ENCODE measurements around the gene DUSP1. TPM values are rescaled to one million over a fixed set of nuclear protein-coding genes. Genes with fewer than 3 reads are reported as not detected.
A peak's percentile ranks its signal among the peaks of the same experiment; 100 is the strongest.

The DUSP1 gene
- total RNA-seq, 5 donors from 2014 or later (not counting 1 experiment from before 2014, with no cell fraction given): 22.6 to 1,564 (median 28.9) TPM

DNA sequence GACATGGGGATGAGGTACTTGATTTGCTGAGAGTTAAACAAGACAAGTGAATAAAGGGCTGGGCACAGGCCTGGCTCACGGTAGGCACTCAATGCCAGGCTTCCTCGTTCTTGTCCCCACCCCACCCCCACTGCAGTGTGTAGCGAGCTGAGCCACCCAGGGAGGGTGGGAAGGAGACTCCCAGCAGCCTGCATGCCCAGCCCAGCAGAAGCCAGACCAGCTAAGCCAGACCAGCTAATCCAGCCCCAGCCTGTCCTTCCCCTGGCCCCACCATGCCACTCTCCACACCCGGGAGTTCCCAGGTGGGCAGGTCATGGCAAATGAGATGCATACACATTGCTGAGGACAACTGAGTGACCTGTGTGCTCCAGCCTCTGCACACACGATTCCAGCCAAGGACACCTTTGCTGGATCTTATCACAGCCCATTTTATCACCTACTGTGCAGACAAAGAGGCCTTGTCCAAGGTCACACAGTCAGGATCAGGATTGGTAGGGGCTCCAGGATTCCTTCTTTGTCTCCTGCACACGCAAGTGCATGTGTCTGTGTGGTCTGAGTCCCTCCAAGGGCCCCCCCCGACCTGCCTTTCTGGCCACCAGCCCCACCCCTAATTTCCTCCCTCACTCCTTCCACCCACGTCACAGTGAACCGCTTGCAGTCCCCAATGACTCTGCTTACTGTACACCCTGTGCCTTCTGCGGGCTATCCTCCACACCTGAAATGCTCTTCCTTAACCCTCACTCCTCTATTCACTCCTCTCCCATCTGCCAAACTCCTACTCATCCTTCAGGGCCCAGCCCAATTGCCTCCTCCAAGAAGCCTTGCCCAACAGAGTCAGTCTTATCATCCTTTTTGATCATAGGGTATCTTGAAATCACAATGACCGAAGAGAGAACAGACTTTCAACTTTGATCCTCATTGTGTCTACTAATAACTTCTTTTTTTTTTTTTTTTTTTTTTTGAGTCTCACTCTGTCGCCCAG, 26.6 kb downstream of the DUSP1 start:
- peaks cover 4 to 14% (median 9%) of the 10 kb centered on the region in 3 donors for H3K4me1 Mint-ChIP-seq
- H3K27me3 ChIP-seq (replicated peaks in 1 of 2; ENCODE audit: control insufficient read depth in 2 of 2, extremely low read depth in 1 of 2, insufficient read depth in 2 of 2, low read length in 1 of 2): peaks cover 0 to 20% of the 10 kb centered on the region in 2 experiments
- ChIA-PET POLR2A (interaction anchor here in 1 of 2 donors (0.7 kb wide), 1 partner anchor 31 kb away, joined by 4 read pairs; no protein-coding TSS in a partner anchor), CTCF (no interaction called here)
- WGBS (ENCODE audit: insufficient coverage): 69% methylated on average over 3 of the region's 12 CpGs
- no peaks in the 10 kb centered on the region for H3K36me3 ChIP-seq (ENCODE audit: control insufficient read depth in 2 of 2, extremely low read depth in 1 of 2, insufficient read depth in 1 of 2, low read length in 1 of 2)
- peak overlapping the region; percentile 2 for H3K27ac ChIP-seq (ENCODE audit: low read length)
- H3K4me3 Mint-ChIP-seq: no peak overlapping the region
- DNase-seq (peak in 5 of 35 experiments; percentile 7 to 25 (median 22)), ATAC-seq (replicated peaks in 1 of 4) (no peak)
- H3K4me3 ChIP-seq (ENCODE audit: control insufficient read depth in 1 of 2, extremely low read depth in 1 of 2, low read length in 1 of 2): no peak overlapping the region
- H3K27ac Mint-ChIP-seq: peak overlapping the region in 1 of 2 donors; percentile 6
- H3K4me1 ChIP-seq (ENCODE audit: control insufficient read depth in 1 of 2, extremely low read depth in 1 of 2, insufficient read depth in 2 of 2, low read length in 2 of 2): peaks cover 0 to 15% of the 10 kb centered on the region in 2 experiments
- H3K9me3 Mint-ChIP-seq: peaks cover 0 to 8% (median 4%) of the 10 kb centered on the region in 3 donors
- H3K27me3 Mint-ChIP-seq: peaks cover 0 to 2% of the 10 kb centered on the region in 2 donors
- no peaks in the 10 kb centered on the region for H3K36me3 Mint-ChIP-seq
- H3K9me3 ChIP-seq: no peaks in the 10 kb centered on the region

DNA sequence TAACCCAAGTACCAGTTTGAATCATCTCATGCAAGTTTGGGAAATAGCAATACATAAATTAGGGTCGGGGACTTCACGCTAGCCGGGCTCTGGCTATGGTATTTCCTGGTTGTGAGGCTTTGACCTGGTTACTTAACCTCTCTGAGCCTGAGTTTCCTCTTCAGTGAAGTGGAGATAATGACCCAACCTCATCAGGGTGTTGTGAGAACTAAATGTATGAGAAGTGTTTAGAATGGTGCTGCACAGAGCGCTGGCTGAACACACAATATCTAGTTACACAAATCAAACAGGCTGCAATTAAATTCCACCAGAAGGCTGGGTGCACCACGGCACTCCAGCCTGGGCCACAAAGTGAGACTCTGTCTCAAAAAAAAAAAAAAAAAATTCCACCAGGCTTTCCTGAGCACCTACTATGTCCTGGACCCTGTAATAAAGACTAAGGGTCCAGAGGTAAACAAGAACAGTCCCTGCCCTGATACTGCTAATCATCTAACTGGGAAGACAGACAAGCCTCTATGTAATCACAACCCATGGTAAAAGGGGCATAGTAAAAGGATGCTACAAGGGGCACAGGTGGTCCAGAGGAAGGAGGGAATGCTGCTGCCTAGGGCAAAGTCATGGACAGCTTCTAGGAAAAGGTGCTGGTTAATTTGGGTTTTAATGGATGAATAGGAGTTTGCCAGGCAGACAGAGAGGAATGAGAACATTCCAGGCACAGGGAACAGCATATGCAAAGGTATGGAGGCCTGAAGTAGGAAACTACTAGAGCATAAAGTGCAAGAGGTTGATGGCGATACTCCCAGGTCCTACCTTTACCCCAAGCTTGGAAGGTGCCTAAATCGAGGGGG, 27.7 kb downstream of the DUSP1 start:
- POLR2A ChIA-PET: no interaction called here
- CTCF ChIA-PET: no interaction called here
- peaks cover 4 to 14% (median 9%) of the 10 kb centered on the region in 3 donors for H3K4me1 Mint-ChIP-seq

DNA sequence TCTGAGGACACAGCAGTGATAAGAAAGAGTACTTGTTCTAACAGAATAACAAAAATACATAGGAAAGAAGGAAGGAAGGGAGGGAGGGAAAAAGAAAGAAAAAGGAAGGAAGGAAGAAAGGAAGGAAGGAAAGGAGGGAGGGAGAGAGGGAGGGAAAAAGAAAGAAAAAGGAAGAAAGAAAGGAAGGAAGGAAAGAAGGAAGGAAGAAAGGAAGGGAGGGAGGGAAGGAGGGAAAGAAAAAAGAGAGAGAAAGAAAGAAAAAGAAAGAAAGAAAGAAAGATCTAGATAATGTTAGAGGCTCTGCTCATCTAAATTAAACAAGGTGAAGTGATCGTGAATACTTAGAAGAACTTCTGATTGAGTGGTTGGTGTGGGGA, 29.8 kb downstream of the DUSP1 start:
- Histone ChIP-seq H3K4me3 (ENCODE audit: control insufficient read depth in 1 of 2, extremely low read depth in 1 of 2, low read length in 1 of 2) (no peak overlapping the region), H3K27me3 (replicated peaks in 1 of 2; ENCODE audit: control insufficient read depth in 2 of 2, extremely low read depth in 1 of 2, insufficient read depth in 2 of 2, low read length in 1 of 2) (peaks cover 0 to 5% of the 10 kb centered on the region in 2 experiments), H3K36me3 (ENCODE audit: control insufficient read depth in 2 of 2, extremely low read depth in 1 of 2, insufficient read depth in 1 of 2, low read length in 1 of 2) (no peaks in the 10 kb centered on the region), H3K4me1 (ENCODE audit: control insufficient read depth in 1 of 2, extremely low read depth in 1 of 2, insufficient read depth in 2 of 2, low read length in 2 of 2) (peaks cover 0 to 15% of the 10 kb centered on the region in 2 experiments), H3K27ac (ENCODE audit: low read length) (no peak overlapping the region), H3K9me3 (no peaks in the 10 kb centered on the region)
- ChIA-PET CTCF (no interaction called here), POLR2A (interaction anchor here in 1 of 2 donors (0.6 kb wide), 2 partner anchors 20 to 524 kb away, joined by 4 to 10 read pairs; no protein-coding TSS in a partner anchor)
- ATAC-seq (replicated peaks in 1 of 4): no peak
- no peaks in the 10 kb centered on the region for H3K9me3 Mint-ChIP-seq
- no peak for DNase-seq
- H3K27me3 Mint-ChIP-seq: no peaks in the 10 kb centered on the region
- peak overlapping the region in 1 of 2 donors; percentile 33 for H3K27ac Mint-ChIP-seq
- 90% methylated on average over 1 of the region's 1 CpG for WGBS (ENCODE audit: insufficient coverage)
- no peak overlapping the region for H3K4me3 Mint-ChIP-seq
- no peaks in the 10 kb centered on the region for H3K36me3 Mint-ChIP-seq
- H3K4me1 Mint-ChIP-seq: peaks cover 4 to 14% (median 9%) of the 10 kb centered on the region in 3 donors

More for the DNA sequence above, 27.7 kb downstream of the DUSP1 start:
- Histone ChIP-seq H3K27me3 (replicated peaks in 1 of 2; ENCODE audit: control insufficient read depth in 2 of 2, extremely low read depth in 1 of 2, insufficient read depth in 2 of 2, low read length in 1 of 2) (peaks cover 0 to 14% of the 10 kb centered on the region in 2 experiments), H3K9me3 (no peaks in the 10 kb centered on the region), H3K4me1 (ENCODE audit: control insufficient read depth in 1 of 2, extremely low read depth in 1 of 2, insufficient read depth in 2 of 2, low read length in 2 of 2) (peaks cover 0 to 15% of the 10 kb centered on the region in 2 experiments), H3K27ac (ENCODE audit: low read length) (no peak overlapping the region), H3K36me3 (ENCODE audit: control insufficient read depth in 2 of 2, extremely low read depth in 1 of 2, insufficient read depth in 1 of 2, low read length in 1 of 2) (no peaks in the 10 kb centered on the region), H3K4me3 (ENCODE audit: control insufficient read depth in 1 of 2, extremely low read depth in 1 of 2, low read length in 1 of 2) (no peak overlapping the region)
- Mint-ChIP-seq H3K36me3 (no peaks in the 10 kb centered on the region), H3K9me3 (peaks cover 0 to 8% (median 4%) of the 10 kb centered on the region in 3 donors), H3K4me3 (no peak overlapping the region), H3K27me3 (peaks cover 0 to 2% of the 10 kb centered on the region in 2 donors), H3K27ac (peak overlapping the region in 1 of 2 donors; percentile 19)
- ATAC-seq (replicated peaks in 1 of 4): no peak
- WGBS (ENCODE audit: insufficient coverage): no CpG with 5 or more reads among the region's 7 CpGs
- DNase-seq: no peak

DNA sequence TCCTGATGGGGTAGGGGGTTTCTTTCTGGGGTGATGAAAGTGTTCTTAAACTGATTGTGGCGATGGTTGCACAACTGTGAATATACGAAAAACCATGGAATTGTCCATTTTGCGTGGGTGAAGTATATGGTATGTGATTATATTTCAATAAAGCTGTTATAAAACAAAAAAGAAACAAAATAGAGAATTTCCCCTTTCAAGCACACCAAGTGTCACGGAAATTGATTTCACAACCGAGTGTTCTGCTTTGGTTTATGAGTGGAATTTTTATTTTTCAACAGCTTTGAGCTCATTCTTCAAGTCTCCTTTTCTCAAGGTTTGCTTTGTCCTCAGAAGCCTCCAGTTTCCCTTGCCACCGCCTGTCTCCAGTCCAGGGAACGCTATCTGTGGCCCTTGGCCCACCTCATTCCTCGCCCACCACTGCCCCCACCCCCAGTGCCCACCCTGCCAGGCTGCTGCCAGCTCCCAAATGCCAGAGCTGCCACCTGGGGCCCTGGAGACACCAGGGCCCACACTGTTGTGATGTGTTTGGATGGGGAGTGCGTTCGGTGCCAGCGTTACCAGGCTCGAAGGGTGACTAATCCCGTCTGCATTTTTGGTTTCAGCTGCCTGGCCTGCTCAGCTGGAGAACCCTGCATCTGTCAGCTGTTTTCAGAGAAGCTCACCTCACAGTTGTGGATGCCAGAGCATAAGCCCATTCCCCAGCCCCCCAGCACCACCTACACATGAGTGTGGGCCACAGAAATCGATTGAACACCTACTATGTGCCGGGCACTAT, 30.4 kb downstream of the DUSP1 start:
- no peaks in the 10 kb centered on the region for H3K9me3 Mint-ChIP-seq
- ATAC-seq (replicated peaks in 1 of 4): no peak
- WGBS (ENCODE audit: insufficient coverage): 97% methylated on average over 5 of the region's 15 CpGs
- H3K4me1 Mint-ChIP-seq: peaks cover 4 to 14% (median 9%) of the 10 kb centered on the region in 3 donors
- CTCF ChIA-PET: no interaction called here
- peaks cover 0 to 5% of the 10 kb centered on the region in 2 experiments for H3K27me3 ChIP-seq (replicated peaks in 1 of 2; ENCODE audit: control insufficient read depth in 2 of 2, extremely low read depth in 1 of 2, insufficient read depth in 2 of 2, low read length in 1 of 2)
- no peak overlapping the region for H3K4me3 ChIP-seq (ENCODE audit: control insufficient read depth in 1 of 2, extremely low read depth in 1 of 2, low read length in 1 of 2)
- no peaks in the 10 kb centered on the region for H3K9me3 ChIP-seq
- no peaks in the 10 kb centered on the region for H3K36me3 ChIP-seq (ENCODE audit: control insufficient read depth in 2 of 2, extremely low read depth in 1 of 2, insufficient read depth in 1 of 2, low read length in 1 of 2)
- peaks cover 0 to 15% of the 10 kb centered on the region in 2 experiments for H3K4me1 ChIP-seq (ENCODE audit: control insufficient read depth in 1 of 2, extremely low read depth in 1 of 2, insufficient read depth in 2 of 2, low read length in 2 of 2)
- H3K27ac Mint-ChIP-seq: no peak overlapping the region
- H3K27ac ChIP-seq (ENCODE audit: low read length): no peak overlapping the region
- H3K36me3 Mint-ChIP-seq: no peaks in the 10 kb centered on the region
- no peaks in the 10 kb centered on the region for H3K27me3 Mint-ChIP-seq
- DNase-seq: peak in 1 of 35 experiments; percentile 11
- H3K4me3 Mint-ChIP-seq: no peak overlapping the region
- POLR2A ChIA-PET: interaction anchor here (0.6 to 0.7 kb wide), 2 partner anchors 21 to 607 kb away, joined by 3 to 10 read pairs; no protein-coding TSS in a partner anchor

DNA sequence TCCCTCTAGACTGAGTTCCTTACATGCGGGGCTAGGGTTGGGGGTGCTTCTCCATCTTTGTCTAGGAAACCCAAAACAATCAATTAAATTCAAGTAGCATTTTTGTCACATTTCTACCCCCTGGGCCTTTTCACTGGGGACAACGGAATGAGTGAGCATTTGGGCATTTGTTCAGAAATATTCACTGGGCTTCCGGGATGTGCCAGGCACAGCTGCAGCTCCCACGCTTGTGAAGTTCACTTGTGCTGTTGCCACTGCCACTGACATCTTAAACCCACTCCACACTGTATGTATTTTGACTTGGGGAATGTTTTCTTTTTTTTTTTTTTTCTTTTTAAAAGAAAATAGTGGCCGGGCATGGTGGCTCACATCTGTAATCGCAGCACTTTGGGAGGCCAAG, 31.6 kb downstream of the DUSP1 start:
- Histone ChIP-seq H3K36me3 (ENCODE audit: control insufficient read depth in 2 of 2, extremely low read depth in 1 of 2, insufficient read depth in 1 of 2, low read length in 1 of 2) (no peaks in the 10 kb centered on the region), H3K27me3 (replicated peaks in 1 of 2; ENCODE audit: control insufficient read depth in 2 of 2, extremely low read depth in 1 of 2, insufficient read depth in 2 of 2, low read length in 1 of 2) (peaks cover 0 to 2% of the 10 kb centered on the region in 2 experiments), H3K27ac (ENCODE audit: low read length) (no peak overlapping the region), H3K4me1 (ENCODE audit: control insufficient read depth in 1 of 2, extremely low read depth in 1 of 2, insufficient read depth in 2 of 2, low read length in 2 of 2) (peaks cover 0 to 10% of the 10 kb centered on the region in 2 experiments), H3K9me3 (no peaks in the 10 kb centered on the region), H3K4me3 (ENCODE audit: control insufficient read depth in 1 of 2, extremely low read depth in 1 of 2, low read length in 1 of 2) (no peak overlapping the region)
- CTCF ChIA-PET: interaction anchor here in 1 of 2 donors (0.7 kb wide), 1 partner anchor 22 kb away, joined by 3 read pairs; no protein-coding TSS in a partner anchor
- no peak for DNase-seq
- H3K27ac Mint-ChIP-seq: no peak overlapping the region
- H3K27me3 Mint-ChIP-seq: no peaks in the 10 kb centered on the region
- peaks cover 2 to 9% (median 9%) of the 10 kb centered on the region in 3 donors for H3K4me1 Mint-ChIP-seq
- POLR2A ChIA-PET: no interaction called here
- no peaks in the 10 kb centered on the region for H3K9me3 Mint-ChIP-seq
- H3K36me3 Mint-ChIP-seq: no peaks in the 10 kb centered on the region
- no peak overlapping the region for H3K4me3 Mint-ChIP-seq
- 100% methylated on average over 1 of the region's 6 CpGs for WGBS (ENCODE audit: insufficient coverage)
- no peak for ATAC-seq (replicated peaks in 1 of 4)
